Lower leg skin (tissue), 3 donors: ENCODE measurements around the gene CSNK1A1.

Experiments
- CTCF ChIP-seq, 3 donors: fragments of 450-650 bp; IDR thresholded peaks; one replicate each; pipeline ENCODE4 v1.5.1; 2016; ENCODE audit warnings: antibody characterized with exemption in 3 of 3, mild to moderate bottlenecking in 3 of 3, moderate library complexity in 2 of 3
- POLR2A ChIP-seq, 2 donors: fragments of 450-650 bp; IDR thresholded peaks; one replicate each; pipeline ENCODE4 v1.6.1; 2016 to 2017; ENCODE audit warnings: antibody characterized with exemption in 2 of 2, mild to moderate bottlenecking in 1 of 2, moderate library complexity in 1 of 2

- no peak for TF ChIP-seq CTCF (IDR thresholded peaks at IDR 0.05)
- TF ChIP-seq POLR2A (IDR thresholded peaks at IDR 0.05), result no peak
These were observed 529 bp downstream of the CSNK1A1 start for GRCh38 chr5:149550594-149551226.
